Peyer's patch (tissue), 4 donors: ENCODE data around the gene TEX53.

Experiments used
- POLR2A ChIP-seq, 2 donors: fragments of 450-650 bp; IDR thresholded peaks; one replicate each; pipeline ENCODE4 v1.5.1; 2017; ENCODE audit warnings: antibody characterized with exemption in 2 of 2, mild to moderate bottlenecking in 2 of 2, moderate library complexity in 2 of 2
- TF ChIP-seq, protein P1 (sequence below), 6 experiments: fragments of 450-650 bp in 4 of 6; fragments of 200-600 bp in 2 of 6; sonication (generic) in 1 of 6; IDR thresholded peaks; one replicate each; pipeline ENCODE4 v1.5.1; 2017 to 2019; ENCODE audit warnings: antibody characterized with exemption in 6 of 6, mild to moderate bottlenecking in 3 of 6, moderate library complexity in 1 of 6

DNA sequence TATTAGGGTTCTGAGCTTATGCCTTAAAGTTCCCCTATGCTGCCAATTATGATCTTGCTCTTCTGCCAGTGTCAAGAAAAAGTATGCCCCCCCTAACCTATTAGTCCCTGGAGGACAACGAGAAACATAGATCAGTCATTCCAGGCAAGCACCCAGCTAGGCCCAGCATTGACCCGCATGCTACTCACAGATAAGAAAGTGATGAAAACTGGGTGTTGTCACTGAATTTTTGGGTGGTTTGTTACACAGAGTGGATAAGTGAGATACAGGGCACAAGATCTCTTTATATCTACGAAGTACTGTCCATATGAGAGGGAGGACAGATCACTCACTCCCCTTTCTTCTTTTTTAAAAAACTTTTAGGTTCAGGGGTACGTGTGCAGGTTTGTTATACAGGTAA, 30.8 kb upstream of the TEX53 start:
- TF ChIP-seq POLR2A (IDR thresholded peaks at IDR 0.05), result no peak
- TF ChIP-seq, protein P1, sequence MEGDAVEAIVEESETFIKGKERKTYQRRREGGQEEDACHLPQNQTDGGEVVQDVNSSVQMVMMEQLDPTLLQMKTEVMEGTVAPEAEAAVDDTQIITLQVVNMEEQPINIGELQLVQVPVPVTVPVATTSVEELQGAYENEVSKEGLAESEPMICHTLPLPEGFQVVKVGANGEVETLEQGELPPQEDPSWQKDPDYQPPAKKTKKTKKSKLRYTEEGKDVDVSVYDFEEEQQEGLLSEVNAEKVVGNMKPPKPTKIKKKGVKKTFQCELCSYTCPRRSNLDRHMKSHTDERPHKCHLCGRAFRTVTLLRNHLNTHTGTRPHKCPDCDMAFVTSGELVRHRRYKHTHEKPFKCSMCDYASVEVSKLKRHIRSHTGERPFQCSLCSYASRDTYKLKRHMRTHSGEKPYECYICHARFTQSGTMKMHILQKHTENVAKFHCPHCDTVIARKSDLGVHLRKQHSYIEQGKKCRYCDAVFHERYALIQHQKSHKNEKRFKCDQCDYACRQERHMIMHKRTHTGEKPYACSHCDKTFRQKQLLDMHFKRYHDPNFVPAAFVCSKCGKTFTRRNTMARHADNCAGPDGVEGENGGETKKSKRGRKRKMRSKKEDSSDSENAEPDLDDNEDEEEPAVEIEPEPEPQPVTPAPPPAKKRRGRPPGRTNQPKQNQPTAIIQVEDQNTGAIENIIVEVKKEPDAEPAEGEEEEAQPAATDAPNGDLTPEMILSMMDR (IDR thresholded peaks at IDR 0.05), result no peak
